Inflammatory macrophage (primary cell): ENCODE measurements around the gene COMMD1.
"Not testable (repeated sequence)": the region's sequence is repeated elsewhere in the genome, so short reads cannot be mapped to it uniquely, and the experiment has no call there.

ENCODE experiments used
- DNase-seq, 2 donors: peaks; one replicate each; pipeline ENCODE4 v3.0.0-alpha.2; 2020 to 2022

The COMMD1 gene

DNA sequence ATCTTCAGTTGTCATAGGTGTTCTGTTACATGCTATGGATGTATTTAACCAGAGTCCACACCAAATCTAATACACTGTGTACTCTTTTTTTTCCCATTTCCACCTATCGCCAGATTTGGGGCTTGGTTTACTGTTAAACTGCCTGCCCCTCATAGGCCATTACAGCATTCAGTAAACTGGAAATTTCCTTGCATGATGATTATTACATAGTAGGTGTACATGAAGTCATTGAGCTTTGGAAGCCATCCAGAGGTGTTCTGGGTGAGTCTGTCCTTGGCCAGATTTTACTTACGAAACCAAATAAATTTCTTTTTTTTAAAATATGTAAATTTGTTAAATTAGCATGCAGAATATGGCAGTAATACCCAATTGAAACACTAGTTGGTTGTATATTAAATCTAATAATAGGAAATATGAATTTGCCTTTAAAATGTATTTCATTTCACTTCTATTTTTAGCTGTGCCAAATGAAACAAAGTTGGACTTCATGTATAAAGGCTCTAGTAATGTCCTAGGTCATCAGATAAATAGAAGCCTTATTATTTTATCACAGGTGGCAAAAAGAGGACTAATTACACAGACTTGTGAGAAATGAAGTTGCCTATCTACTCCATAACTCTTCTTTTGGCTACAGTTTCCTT is 60.7 kb downstream of the COMMD1 start:
- DNase-seq = no peak

DNA sequence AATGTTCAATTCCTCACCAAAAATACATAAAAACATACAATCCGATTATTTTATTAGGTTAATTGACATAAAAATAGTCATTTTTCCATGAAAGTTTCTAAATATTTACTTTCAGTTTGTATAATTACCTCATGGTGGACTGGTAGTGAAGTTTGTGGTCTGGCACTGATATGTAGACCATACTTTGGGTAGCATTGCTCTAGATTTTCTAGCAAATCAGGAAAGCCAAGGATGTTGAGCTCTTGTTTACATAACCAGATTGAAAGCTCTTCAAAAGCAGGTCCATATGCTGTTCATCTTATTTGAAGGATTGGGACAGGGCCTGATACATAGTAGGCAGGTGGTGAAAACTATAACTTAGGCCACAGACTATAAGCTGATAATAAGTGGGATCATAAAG is 61.8 kb downstream of the COMMD1 start:
- no peak for DNase-seq

DNA sequence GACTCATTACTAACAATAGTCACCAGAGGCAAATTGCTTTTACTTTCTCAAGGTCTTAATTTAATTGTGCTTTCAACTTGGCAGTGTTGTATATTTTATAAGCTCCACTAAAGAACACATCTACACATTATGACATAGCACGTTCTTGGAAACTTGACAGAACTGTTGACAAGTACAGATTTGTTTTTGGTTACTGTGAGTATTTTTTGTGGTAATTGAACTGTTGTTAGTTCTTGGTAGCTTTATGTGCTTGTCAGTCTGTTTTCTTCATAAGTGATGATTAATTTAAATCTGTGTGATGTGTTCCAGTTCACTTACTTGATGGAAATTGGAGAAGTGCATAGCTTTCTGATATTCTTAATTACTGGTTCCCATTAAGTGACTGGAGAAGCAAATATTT is 63.9 kb downstream of the COMMD1 start:
- DNase-seq = no peak

DNA sequence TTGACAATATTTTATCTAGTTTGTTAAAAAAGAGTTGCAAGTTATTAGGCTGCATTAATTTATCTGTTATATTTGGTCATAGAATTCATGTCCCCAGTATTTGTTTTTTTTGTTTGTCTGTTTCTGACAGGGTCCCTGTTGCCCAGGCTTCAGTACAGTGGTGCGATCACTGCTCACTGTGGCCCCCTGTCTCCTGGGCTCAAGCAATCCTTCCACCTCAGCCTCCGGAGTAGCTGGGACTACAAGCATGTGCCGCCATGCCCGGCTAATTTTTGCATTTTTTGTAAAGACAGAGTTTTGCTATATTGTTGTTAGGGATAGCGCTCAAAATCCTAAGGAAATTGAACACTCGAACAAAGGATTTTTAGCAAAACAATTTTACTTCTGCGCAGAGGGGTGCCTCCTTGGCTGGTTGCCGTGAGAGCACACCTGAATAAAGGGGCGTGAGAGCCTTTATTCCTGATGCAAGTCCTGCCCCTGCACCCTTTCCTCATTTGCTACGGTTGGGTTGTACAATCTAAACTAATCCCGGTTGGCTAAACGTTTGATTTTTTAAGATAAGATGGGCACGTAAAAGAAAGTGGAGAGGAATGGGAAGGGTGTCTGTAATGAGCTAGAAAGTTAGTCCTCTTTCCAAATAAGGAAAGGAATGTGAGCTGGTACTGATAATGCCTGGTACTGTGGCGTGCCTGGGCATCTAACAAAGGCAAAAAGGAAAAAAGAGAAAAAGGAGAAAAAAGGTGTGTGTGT is 65.5 kb downstream of the COMMD1 start:
- no peak for DNase-seq

DNA sequence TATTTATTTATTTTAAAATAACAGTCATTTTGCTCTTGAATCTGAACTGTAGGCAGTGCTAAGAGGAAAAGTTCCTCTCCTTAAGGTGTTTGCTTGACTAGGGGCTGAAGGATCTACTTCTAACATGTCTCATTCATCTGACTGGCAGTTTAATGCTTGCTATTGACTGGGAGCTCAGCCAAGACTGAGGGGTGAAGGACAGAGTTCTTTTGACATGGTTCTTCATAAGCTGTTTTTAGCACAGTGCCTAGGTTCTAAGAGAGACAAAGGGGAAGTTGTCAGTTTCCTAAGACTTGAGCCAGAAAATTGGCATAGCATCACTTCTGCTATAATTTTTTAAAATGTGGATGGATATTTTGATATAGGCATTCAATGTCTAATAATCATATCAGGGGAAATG is 73.0 kb downstream of the COMMD1 start:
- peak; percentile 78 to 84 for DNase-seq

DNA sequence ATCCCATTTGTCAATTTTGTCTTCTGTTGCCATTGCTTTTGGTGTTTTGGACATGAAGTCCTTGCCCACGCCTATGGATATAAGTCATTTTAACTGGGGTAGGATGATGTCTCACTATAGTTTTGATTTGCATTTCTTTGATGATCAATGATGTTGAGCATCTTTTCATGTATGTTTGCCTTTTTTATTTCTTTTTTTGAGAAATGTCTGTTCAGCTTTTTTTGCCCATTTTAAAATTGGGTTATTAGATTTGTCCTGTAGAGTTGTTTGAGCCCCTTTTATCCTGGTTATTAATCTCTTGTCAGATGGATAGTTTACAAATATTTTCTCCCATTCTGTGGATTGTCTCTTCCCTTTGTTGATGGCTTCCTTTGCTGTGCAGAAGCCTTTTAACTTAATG is 75.3 kb downstream of the COMMD1 start:
- DNase-seq = no peak

DNA sequence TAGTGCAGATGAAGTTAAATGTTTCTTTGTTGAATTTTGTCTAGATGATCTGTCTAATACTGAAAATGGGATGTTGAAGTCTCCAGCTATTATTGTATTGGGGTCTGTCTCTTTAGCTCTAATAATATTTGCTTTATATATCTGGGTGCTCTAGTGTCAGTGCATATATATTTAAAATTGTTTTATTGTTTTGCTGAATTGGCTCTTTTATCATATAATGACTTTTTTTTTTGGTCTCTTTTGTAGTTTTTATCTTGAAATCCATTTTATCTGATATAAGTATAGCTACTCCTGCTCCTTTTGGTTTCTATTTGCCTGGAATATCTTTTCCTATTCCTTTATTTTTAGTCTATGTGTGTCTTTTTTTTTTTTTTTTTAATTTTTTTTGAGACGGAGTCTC is 79.2 kb downstream of the COMMD1 start:
- DNase-seq = no peak

DNA sequence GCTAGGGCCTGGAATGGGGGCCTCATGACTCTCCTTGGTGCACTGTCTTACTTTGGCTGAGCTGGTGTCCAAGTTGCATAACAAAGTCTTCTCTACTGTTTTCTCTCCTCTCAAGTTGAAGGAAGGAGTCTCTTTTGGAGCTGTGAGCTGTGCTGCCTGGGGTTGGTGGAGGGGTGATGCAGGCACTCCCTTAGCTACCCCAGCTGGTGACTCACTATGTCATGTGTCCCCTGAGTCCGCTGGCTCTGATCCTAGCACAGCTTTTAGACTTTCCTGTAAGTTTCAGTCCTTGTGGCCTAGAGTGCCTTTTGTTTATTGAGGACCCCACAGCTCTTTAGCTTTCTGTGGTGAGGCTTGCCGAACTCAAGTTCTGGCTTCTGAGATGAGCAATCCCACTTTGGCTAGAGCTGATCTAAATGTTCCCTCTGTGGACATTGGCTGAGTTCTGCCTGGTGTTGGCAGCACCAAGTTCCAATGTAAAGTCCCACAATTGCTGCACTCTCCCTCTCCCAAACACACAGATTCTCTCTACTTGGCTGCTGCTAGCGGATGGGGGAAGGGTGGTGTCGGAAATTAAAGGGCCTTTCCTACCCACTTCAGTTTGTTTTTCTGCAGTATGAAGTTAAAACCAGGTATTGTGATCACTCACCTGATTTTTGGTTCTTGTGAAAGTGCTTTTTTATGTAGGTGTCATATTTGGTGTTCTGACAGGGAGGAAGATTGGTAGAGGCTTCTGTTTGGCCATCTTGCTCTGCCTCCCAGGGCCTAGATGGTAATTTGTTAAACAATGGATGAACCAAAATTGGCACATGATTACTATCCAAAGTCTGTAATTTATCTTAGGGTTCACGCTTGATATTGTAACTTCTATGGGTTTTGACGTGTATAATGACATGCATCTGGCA is 83.2 kb downstream of the COMMD1 start:
- DNase-seq = peak in 1 of 2 donors; percentile 10

DNA sequence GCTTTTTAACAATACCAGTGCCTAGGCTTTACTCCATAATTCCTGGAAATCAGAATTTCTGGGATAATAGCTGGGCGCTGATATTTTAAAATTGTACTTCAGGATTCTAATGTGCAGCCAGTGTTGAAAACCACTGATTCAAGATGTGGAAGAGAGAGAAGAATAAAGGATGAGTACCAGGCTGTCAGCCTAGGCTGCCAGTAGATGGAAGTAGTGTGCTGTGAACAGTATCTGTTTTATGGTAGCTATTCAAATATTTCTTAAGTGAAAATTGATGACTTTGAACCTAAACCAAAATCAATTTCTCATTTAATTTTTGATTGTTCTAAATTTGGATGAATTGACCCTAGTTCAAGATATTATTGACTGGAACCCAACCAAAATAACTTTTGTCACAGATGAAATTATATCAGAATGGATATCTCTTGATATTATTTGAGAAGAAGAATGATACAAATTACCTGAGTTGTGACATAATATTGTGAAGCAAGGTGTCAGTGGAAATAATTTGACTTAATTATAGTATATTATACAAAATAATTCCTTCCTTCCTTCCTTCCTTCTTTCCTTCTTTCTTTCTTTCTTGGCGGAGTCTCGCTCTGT is 88.0 kb downstream of the COMMD1 start:
- peak; percentile 60 to 62 for DNase-seq

DNA sequence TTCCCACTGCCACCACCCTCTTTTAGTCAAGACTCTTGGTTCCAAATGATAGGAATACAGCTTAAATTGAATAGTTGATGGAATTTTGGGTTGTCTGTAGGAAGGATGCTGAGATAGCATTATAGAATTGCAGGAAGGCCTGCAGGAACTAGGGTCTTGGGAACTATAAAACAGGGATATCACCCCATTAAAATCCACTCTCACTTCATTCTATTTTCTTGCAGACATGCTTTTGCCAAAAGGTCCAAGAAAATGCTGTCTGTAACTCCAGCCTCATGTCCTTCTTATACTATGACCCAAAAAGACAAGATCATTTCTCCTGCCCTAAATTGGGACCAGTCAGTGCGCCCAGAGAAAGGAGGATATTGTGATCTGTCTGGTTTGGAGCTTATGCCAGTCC is 89.1 kb downstream of the COMMD1 start:
- no peak for DNase-seq

DNA sequence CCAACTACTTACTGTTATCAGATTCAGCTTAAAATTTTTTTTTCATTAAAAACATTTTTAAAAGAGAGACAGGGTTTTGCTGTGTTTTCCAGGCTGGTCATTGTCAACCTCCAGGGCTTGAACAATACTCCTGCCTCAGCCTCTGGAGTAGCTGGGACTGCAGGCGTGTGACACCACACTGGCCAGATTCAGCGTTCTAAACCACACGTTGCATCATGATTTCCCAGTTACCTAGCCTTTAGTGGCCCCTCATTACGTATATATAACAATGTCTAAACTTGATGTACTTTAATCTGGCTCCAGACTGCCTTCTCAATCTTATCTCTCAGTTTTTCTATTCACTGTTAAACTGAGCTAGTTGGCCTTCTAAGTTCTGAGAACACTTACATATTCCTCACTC is 89.6 kb downstream of the COMMD1 start:
- DNase-seq = no peak

DNA sequence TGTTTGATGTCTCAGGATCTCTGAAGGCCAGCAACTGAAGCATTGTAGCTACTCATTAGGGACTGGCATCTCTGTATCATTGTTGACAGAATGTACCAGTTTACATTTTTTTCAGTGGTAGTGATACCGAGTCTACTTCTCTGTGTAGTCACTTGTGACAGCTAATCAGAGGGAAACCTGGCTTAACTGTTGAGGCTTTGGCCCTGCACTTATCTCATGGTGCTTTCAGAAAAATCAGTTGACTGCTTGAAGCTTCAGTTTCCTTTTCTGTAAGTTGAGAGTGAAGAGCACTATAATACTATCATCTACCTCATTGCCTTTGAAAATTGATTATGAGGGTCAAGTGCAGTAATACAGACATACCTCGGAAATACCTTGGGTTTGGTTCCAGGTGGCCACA is 90.0 kb downstream of the COMMD1 start:
- no peak for DNase-seq

DNA sequence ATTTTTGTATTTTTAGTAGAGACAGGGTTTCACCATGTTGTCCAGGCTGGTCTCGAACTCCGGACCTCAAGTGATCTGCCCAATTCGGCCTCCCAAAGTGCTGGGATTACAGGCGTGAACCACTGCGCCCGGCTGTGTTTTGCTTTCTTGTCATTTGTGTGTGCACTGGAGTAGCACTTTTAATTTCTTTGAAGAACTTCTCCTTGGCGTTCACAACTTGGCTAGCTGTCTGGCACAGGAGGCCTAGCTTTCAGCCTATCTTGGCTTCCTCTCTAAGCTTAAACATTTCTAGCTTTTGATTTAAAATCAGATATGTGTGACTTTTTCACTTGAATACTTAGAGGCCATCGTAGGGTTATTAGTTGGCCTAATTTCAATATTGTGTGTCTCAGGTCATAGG is 93.0 kb downstream of the COMMD1 start:
- no peak for DNase-seq

DNA sequence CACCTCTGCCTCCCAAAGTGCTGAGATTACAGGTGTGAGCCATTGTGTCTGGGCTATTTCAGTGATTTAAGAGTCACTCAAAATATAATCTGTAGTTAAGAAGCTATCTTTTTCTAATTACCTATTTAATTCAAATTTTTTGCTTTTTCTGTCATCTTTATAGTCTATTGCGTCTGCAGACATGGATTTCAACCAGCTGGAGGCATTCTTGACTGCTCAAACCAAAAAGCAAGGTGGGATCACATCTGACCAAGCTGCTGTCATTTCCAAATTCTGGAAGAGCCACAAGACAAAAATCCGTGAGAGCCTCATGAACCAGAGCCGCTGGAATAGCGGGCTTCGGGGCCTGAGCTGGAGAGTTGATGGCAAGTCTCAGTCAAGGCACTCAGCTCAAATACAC is 95.1 kb downstream of the COMMD1 start:
- DNase-seq = no peak

DNA sequence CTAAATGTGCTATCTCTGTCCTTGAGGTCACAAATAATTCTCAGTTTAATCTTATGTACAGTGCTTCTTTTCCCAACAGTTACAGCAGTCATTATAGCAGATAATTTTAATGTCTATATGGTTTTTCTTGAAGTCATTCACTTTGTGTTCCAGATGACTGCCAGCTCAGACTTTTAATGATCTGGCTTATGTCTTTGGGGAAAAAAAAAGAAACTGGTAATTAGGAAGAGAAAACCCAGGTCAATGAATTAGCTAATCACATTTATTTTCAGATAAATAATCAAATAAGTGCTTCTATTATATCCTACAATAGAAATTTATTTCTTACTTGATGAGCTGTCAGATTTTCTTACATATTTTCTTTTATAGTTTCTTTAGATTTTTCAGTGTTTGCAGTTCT is 96.0 kb downstream of the COMMD1 start:
- DNase-seq = no peak

DNA sequence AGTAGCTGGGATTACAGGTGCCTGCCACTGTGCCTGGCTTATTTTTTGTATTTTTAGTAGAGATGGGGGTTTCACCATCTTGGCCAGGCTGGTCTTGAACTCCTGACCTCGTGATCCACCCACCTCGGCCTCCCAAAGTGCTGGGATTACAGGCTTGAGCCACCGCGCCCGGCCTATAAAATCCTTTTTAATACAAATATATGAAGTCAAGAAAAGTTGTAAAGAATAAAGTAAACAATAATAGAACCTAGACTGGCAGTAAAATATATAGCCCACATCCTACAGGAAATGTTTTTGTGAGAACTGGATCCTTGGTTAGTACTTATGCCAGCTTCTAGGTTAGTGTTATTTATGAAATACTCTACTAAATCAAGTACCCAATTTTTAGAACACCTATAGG is 99.0 kb downstream of the COMMD1 start:
- DNase-seq = not testable (repeated sequence)

DNA sequence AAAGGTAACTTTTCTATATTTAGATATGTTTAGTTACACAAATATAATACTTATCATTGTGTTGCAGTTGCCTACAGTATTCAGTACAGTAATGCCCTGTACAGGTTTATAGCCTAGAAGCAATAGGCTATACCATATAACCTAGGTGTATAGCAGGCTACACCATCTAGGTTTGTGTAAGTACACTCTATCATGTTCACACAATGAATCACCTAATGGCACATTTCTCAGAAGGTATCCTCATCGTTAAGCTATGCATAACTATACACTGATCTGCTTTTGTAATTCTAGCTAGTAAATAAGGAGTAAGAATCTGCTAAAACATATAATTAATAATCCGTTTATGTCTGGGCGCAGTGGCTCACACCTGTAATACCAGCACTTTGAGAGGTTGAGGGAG is 102.1 kb downstream of the COMMD1 start:
- no peak for DNase-seq

DNA sequence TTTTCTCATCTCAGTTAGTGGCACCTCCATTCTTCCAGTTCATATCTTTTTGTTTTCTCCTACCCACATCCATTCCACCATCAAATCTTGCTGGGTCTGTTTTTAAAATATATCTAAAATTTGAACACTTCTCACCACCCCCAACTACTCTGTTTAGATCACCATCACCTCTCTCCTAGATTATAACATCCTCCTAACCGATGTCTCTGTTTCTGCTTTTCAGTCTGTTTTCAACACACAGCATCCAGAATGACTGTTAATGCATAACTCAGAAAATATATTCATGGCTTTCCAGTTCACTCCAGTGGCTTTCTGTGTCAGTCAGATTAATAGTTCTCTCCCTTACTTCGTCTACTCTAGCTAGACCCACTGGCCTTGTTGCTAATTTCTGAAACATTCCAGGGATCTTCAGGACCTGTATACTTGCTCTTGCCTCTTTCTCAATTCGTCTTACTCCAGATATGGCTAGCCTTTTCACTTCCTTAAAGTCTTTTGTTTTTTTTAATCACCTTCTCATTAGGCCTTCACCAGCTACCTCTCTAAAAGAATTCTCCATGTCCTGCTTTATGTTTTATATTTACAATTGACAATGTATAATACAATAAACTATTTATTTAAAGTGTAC is 105.3 kb downstream of the COMMD1 start:
- peak; percentile 25 to 46 for DNase-seq

DNA sequence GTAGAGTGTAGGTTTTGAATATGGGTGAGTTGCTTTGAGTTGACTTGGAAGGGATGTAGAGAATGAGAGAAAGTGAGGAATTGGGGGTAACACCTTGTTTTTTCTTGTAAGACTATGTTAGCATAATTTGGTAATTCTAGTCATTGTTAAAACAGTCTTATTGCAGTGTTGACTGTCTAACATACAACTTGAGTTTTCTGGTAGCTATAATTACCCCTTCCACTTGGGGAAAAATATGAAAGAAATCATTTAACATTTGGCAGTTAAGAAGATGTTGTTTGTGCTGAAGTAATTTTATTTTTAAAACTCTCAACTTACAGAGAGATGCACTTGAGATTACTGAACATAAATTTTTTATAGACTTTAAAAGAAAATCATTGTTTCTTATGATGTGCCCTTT is 108.2 kb downstream of the COMMD1 start:
- DNase-seq = no peak

DNA sequence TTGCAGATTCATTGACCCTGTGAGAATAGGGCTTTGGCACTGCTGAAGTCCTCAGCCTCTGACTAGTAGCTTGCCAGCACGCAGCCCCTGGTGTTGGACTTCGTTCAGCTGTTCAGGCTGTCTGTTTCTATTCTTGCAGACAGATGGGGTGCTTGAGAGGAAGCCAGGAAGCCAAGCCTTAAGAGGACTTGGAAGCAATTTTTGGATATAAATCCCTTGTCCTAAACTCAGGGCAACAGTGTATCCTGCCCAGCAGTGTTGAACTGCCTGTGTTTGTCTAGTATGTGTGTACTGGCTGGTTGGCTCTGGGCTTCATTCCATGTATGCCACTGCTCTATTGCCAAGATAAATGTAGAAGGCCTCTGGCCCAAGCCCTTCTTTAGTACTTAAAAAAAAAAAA is 108.6 kb downstream of the COMMD1 start:
- peak in 1 of 2 donors; percentile 13 for DNase-seq

DNA sequence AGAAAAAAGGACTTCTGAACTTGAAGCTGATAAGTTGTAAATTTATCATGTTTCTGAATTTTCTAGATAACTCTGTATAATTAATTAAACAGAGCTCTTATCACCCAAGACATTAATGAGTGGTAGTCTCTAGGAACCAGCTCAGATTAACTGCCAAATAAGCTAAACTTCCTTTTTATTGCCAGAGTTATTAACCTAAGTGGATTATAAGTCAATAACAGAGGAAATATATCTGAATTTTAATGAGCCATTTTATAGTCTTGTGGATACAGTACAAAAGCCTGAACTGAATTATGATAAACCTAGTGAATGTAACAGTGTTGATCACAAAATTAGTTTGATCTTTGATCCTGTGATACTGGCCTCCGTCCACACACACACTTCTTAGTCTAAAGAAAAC is 111.5 kb downstream of the COMMD1 start:
- DNase-seq = no peak

DNA sequence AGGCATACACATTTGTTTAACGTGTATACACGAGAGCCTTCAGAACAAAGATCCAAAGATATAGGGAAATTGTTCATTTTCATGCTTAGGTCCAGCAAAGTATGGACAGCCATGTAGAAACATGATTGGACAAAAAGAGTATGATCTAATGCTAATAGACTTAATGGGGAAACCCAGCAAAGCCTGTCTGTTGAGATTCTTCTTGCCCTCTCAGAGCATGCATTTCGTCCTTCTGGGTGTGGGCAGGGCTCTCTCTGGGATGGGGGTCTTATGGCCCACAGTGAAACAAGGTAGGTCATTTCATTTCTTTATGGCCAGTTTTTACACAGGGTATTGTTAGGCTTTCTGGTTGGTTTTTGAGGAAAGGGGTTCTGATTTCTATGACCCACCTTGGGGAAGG is 124.4 kb downstream of the COMMD1 start:
- no peak for DNase-seq

DNA sequence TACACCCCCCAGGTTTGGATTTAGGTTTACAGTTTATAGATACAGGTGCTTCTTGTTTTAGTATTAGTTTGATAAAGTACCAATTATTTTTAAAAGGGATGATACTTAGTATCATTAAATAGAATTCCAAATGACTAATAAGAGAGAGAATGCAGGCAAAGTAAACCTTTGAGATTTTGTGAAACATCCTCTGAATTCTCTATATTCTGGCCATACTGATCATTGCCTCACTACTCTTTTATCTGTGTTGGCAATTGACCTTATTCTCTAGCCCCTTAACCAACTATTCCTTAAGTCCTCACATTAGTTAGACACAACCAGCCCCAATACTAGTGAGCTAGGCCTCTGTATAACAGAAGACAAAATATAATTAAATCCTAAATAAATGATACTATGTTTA is 125.4 kb downstream of the COMMD1 start:
- DNase-seq = no peak
